ENCODE results near the gene CACNA1A.

- TF ChIP-seq EZH2 (IDR thresholded peaks at IDR 0.05; ENCODE audit: insufficient read depth, poor library complexity, severe bottlenecking): no peak
- TF ChIP-seq EZH2phosphoT487 (IDR thresholded peaks at IDR 0.05; ENCODE audit: insufficient read depth, low read depth): no peak
Measured at GRCh38 chr19:13210941-13211340, 295.3 kb downstream of the CACNA1A start.

Data from GM23248 (cell line).